ENCODE measurements around the gene LENG8. TPM values are rescaled to one million over a fixed set of nuclear protein-coding genes. Genes with fewer than 3 reads are reported as not detected.

The LENG8 gene
- total and polyA plus RNA-seq, 2 of the 13 experiments (the other 11 are each of a cell fraction or from before 2014, with no cell fraction given): 14.3 to 41.9 TPM

DNA sequence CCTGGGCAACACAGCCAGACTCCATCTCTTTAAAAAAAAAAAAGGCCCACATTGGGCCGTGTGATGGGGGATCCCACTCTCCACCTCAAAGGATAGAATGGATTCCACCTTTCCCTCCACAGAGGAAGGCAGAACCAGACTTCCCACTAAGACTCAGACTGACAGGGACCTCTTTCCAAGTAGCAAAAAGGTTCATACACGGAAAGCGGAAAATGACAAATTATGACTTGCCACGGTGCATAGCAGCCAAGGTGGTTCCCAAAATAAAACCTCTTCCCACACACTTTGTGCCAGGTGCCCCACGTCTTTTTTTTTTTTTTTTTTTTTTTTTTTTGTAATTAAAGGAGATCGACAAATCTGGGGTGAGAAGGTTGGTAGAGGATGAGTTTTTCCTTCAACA, 48.1 kb upstream of the LENG8 start:
- Histone ChIP-seq H3K9ac (ENCODE audit: insufficient read depth, low read depth, low read length) (no peak overlapping the region), H3K4me3 (replicated peaks in 1 of 3; ENCODE audit: insufficient read depth in 1 of 3, low read depth in 2 of 3, low read length in 3 of 3) (no peak overlapping the region), H3K79me2 (ENCODE audit: insufficient read depth, low read length) (no peaks in the 10 kb centered on the region), H3K36me3 (replicated peaks in 1 of 2; ENCODE audit: control insufficient read depth in 1 of 2, insufficient read depth in 2 of 2, low read length in 2 of 2) (no peaks in the 10 kb centered on the region), H3K27ac (ENCODE audit: extremely low read length, insufficient read depth, low read length) (no peak overlapping the region), H3K4me1 (ENCODE audit: insufficient read depth, low read length) (no peaks in the 10 kb centered on the region), H3K9me3 (ENCODE audit: low read length) (no peaks in the 10 kb centered on the region), H4K20me1 (ENCODE audit: insufficient read depth, low read length) (no peaks in the 10 kb centered on the region), H3K27me3 (ENCODE audit: control insufficient read depth in 1 of 2, insufficient read depth in 2 of 2, low read length in 2 of 2) (peaks cover 0 to 4% of the 10 kb centered on the region in 2 experiments; a peak in 2 of 5 replicates), H2AFZ (ENCODE audit: low read length) (no peak overlapping the region), H3K4me2 (ENCODE audit: low read depth, low read length) (no peak overlapping the region)
- no peak for ATAC-seq
- no peak for FAIRE-seq
- CTCF ChIA-PET (ENCODE audit: low intra/inter-chr PET ratio, low total read pairs): interaction anchor here (0.7 kb wide), 1 partner anchor 1177 kb away, joined by 3 read pairs; no protein-coding TSS in a partner anchor
- 45% methylated on average over 6 of the region's 6 CpGs for WGBS (ENCODE audit: low lambda C conversion rate)
- TF ChIP-seq, protein P1, sequence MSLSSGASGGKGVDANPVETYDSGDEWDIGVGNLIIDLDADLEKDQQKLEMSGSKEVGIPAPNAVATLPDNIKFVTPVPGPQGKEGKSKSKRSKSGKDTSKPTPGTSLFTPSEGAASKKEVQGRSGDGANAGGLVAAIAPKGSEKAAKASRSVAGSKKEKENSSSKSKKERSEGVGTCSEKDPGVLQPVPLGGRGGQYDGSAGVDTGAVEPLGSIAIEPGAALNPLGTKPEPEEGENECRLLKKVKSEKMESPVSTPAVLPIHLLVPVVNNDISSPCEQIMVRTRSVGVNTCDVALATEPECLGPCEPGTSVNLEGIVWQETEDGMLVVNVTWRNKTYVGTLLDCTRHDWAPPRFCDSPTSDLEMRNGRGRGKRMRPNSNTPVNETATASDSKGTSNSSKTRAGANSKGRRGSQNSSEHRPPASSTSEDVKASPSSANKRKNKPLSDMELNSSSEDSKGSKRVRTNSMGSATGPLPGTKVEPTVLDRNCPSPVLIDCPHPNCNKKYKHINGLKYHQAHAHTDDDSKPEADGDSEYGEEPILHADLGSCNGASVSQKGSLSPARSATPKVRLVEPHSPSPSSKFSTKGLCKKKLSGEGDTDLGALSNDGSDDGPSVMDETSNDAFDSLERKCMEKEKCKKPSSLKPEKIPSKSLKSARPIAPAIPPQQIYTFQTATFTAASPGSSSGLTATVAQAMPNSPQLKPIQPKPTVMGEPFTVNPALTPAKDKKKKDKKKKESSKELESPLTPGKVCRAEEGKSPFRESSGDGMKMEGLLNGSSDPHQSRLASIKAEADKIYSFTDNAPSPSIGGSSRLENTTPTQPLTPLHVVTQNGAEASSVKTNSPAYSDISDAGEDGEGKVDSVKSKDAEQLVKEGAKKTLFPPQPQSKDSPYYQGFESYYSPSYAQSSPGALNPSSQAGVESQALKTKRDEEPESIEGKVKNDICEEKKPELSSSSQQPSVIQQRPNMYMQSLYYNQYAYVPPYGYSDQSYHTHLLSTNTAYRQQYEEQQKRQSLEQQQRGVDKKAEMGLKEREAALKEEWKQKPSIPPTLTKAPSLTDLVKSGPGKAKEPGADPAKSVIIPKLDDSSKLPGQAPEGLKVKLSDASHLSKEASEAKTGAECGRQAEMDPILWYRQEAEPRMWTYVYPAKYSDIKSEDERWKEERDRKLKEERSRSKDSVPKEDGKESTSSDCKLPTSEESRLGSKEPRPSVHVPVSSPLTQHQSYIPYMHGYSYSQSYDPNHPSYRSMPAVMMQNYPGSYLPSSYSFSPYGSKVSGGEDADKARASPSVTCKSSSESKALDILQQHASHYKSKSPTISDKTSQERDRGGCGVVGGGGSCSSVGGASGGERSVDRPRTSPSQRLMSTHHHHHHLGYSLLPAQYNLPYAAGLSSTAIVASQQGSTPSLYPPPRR (CRISPR knock-in tag; IDR thresholded peaks at IDR 0.05; ENCODE audit: borderline replicate concordance): no peak
- TF ChIP-seq HNF4A (CRISPR knock-in tag; IDR thresholded peaks at IDR 0.05) (no peak), GLI4 (CRISPR knock-in tag; IDR thresholded peaks at IDR 0.05; ENCODE audit: borderline replicate concordance) (no peak), ZNF724P (CRISPR knock-in tag; IDR thresholded peaks at IDR 0.05; ENCODE audit: borderline replicate concordance) (no peak), RAD51 (IDR thresholded peaks at IDR 0.05; ENCODE audit: borderline replicate concordance) (no peak), ARNTL (CRISPR knock-in tag; IDR thresholded peaks at IDR 0.05) (no peak), MXD4 (CRISPR knock-in tag; IDR thresholded peaks at IDR 0.05) (no peak), ZFX (CRISPR knock-in tag; IDR thresholded peaks at IDR 0.05; ENCODE audit: low read depth) (no peak), ELF3 (CRISPR knock-in tag; IDR thresholded peaks at IDR 0.05) (no peak), ZNF747 (CRISPR knock-in tag; IDR thresholded peaks at IDR 0.05; ENCODE audit: borderline replicate concordance) (no peak)
- no peak for DNase-seq (ENCODE audit: low spot score)
- in situ Hi-C loops (cut with HindIII; ENCODE audit: extremely low pct_ligation_motif_present, low pct_unique_long_range_greater_than_20kb) (no loop called here), intact Hi-C loops (cut with micrococcal nuclease; ENCODE audit: unreplicated experiment) (no loop called here)
- BruUV-seq (replicated peaks): no TSS peak
- POLR2A ChIA-PET: no interaction called here

Measured in HepG2 (cell line).